ENCODE measurements around the gene MRGPRX2.
A peak's percentile ranks its signal among the peaks of the same experiment; 100 is the strongest.

Gene MRGPRX2

DNA sequence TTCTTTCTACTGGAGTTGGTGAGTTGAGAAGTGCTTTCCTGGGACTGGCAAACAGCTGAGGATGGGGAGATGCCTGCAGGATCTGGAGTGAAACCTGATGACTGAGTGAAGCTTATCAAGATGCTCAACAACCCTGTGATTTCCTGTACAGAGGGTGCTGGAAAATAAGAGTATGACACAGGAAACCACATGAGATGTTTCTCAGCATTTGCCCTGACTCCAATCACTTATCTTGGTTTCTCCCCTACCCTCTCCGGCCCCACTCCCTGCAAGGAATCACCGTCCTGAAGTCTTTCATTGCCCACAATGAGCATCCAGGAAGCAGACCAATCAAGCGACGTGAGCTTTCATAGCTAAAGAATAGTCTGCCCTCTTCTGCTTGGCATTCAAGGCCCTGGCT lies at the start of gene MRGPRX2:
Gene MRGPRX2 (minus strand): TSS at position 89 of the 400 bp plus-strand sequence. CDS start 4,315 bp downstream, outside the sequence.
- peak; percentile 53 for DNase-seq

DNA sequence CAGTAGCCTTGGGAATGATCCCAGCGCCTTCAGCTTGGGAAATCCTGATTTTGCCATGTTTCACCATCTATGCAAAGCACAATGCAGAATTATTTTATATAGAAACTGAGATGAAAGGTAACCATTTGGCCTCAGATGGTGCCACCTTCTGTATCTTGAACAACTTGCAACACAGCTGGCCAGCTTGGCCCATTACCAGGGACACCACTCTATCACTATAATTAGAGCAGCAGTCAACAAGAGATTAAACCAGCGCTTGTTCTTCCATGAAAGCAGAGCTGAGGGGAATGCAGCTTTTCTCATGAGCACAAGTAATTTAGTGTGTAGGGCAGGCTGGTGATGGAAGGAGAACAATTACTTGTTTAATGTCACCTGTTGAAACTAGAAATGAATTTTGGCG lies 49.8 kb upstream of the MRGPRX2 start:
- no peak for DNase-seq

GRCh38 chr11:19107125-19107524 lies 46.6 kb upstream of the MRGPRX2 start:
- no peak for DNase-seq

- DNase-seq: no peak
These were observed 44.5 kb upstream of the MRGPRX2 start for GRCh38 chr11:19105011-19105410.

DNA sequence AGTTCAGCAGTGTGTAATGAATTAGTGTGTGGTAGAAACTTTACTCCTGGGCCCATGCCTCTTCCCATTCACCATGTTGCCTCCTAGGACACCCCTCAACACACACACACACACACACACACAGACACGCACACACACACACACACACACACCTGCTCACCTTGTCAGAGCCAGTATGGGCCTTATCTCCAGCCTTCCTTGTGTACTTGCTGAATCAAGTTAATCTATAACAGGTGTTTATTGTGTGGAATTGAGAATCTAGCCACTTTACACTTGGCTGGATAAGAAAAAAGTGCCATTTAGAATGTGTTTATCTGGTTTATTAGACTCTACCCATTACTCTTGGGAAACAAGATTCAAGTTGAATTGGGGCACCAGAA lies 42.0 kb upstream of the MRGPRX2 start:
- DNase-seq: no peak

GRCh38 chr11:19101796-19102520 lies 41.4 kb upstream of the MRGPRX2 start:
- no peak for DNase-seq

GRCh38 chr11:19100885-19101284 lies 40.4 kb upstream of the MRGPRX2 start:
- no peak for DNase-seq

DNA sequence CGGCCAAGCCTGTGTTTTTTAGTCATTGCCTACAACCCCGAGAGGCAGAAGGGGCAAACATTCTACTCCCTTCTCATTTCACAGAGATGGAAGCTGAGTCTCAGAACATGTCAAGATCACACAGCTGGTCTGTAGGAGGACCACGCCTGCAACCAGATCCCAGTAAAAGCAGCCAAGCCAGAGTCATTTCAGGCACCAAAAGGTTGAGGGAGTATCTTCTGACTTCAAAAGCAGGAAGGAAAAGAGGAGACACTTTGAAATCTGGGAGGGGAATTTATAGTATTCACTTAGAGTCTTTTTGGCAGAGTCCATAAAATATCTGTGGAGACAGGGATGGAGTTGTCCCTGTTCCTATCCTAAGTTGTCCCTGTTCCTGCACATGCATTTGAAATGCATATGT lies 38.6 kb upstream of the MRGPRX2 start:
- DNase-seq: no peak

- DNase-seq: no peak
These were observed 34.3 kb upstream of the MRGPRX2 start for GRCh38 chr11:19094859-19095258.

GRCh38 chr11:19093976-19094375 lies 33.5 kb upstream of the MRGPRX2 start:
- no peak for DNase-seq

DNA sequence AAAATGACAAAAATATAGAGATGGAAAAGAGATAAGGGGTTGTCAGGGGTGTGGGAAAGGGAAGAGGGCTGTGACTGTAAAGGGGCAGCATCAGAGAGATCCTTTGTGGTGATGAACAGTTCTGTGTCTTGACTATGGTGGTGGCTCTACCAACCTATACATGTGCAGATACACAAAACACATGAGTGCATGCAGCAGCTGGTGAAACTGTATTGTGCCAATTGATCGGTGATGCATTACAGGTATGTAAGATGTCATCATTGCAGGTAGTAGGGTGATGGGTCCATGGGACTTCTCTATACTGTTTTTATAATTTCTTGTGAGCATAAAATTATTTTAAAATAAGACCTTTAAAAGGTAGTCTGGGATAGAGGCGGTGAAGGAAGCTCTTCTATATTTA lies 32.3 kb upstream of the MRGPRX2 start:
- no peak for DNase-seq

- DNase-seq: no peak
These were observed 31.8 kb upstream of the MRGPRX2 start for GRCh38 chr11:19092342-19092741.

DNA sequence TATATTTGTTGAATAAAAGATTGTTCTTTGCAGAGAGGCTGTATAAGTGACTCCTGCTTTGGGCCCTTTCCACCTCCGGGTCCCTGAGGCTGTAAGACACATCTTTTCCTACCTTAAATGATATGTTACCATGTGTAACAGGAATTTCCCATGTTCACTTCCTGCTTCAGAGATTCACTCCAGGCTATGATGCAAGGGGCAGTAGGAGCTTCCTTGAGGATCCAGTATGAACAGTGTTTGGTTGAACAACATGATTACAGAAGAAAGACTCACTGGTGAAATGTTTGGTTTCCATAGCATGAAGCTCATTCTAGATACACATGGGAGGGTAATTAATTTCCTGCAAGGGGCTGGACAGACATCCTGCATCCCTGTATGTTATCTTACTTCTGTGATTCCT lies 30.8 kb upstream of the MRGPRX2 start:
- no peak for DNase-seq

GRCh38 chr11:19089421-19089820 lies 28.9 kb upstream of the MRGPRX2 start:
- DNase-seq: no peak

DNA sequence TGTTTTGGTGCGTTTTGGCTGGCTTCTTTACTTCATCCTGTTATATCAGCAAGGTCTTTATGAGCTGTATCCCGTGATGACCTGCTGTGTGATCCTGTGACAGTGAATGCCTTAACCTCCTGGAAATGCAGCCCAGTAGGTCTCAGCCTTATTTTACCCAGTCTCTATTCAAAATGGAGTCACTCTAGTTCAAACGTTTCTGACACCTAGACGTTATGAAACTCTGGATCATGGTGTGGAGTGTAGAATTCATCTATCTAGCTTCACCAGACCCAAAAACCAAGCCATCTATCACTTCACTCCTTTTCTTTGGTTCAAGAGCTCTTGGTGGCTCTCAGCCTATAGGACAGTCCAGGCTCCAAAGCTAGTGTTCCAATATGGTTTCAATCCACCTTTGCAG lies 28.3 kb upstream of the MRGPRX2 start:
- no peak for DNase-seq

GRCh38 chr11:19087658-19088057 lies 27.1 kb upstream of the MRGPRX2 start:
- no peak for DNase-seq

DNA sequence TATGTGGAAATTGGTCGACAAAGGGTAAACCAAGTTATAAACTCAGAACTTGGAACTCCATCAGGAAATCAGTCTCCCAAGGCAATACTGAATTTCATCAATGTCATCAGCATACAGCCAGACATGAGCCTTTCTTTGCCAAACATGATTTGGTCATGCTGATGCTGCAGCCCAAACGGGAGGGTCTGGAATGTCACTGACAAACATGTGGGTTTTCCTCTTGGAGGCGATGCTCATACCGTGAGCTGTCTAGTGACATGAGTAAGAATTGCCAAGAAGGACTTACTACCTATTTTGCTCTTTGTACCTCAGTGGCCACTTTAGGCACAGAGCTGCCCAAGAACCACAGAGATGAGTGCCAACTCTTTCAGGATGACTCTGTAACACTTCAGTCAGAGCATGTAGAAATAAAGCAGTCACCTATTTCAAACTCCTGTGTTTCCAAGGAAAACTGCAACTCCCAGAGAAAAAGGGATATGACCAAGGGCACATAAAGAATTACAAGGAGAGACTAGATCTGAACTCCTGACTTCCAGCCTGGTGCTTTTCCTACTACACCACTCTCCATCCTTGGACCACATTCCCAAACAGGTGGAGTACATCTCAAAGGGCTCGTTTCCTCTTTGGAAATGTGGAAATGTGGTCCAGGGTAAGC lies 24.3 kb upstream of the MRGPRX2 start:
- DNase-seq: no peak

DNA sequence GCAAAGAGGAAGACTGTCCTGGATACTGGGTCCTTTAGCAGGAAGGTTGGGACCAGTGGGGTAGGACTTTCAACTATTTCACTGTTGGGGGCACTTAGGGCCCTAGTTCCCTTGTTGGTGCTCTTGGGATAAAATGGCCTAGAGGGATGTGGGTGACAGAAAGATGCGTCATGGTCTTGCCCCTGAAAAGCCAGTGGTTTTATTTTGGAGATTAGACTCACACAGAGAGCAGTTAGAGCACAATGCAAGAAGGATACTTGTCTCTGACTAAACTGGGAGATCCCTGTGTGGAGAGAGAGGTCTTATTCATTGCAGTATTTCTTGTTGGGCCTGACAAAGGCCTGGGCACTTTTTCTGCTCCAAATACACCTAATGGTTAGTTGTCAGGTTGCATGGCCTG lies 22.6 kb upstream of the MRGPRX2 start:
- DNase-seq: no peak

DNA sequence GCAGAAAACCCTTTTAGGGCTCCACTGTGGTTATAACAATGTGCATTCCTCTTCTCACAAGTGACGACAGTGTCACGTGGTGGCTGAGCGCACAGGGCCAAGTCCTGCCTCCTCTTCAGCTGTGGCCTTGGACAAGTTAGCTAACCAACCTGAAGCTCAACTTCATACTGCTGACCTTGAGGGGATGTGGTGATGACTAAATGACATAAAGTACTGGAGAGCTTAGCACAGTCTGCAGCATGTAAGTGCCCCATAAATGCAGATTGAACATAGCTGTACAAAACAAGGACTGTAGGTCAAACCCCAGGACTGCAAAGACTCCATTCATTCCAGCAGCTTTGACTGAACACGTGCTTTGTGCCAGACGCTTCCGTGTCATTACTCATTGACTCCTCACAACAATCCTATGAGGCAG lies 20.1 kb upstream of the MRGPRX2 start:
- DNase-seq: no peak

GRCh38 chr11:19079643-19080440 lies 19.3 kb upstream of the MRGPRX2 start:
- DNase-seq: no peak

- DNase-seq: no peak
These were observed 17.4 kb upstream of the MRGPRX2 start for GRCh38 chr11:19077965-19078364.

DNA sequence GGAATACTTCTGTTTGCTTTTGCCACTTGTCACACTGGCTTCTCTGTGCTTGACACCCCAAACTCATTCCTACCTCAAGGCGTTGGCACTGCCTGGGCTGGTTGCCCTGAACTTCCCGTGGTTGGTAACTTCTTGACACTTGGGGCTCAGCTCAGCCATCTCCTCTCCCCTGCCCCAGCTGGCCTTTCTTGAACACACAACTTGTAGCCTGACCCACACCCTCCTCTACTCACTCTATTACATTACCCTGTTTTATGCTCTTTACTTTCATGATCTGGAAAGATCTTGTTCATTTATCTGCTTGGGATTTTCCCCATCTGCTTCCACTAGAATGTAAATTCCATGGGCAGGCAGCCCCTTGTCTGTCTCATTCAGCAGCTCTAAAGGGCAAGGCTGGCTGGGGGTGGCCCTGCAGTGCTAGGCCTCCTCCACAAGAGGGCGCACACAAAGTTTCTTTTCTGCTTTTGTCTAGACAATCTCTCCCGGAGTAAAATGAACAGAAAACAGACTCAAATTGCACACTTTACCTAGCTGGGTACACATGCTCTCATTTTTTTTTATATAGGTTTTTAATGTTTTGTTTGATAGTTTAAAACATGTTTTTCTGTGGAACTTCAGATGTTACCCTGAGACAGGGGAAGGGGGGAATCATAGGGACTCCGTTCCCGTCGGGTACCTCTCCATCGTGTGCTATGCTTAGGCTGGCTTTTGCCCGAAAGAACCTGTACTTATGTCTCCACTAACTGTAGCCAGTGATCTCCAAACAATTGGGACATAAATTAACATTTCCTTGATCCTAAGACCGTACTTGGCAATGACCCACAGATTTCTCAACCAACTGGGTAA lies 16.4 kb upstream of the MRGPRX2 start:
- peak; percentile 55 for DNase-seq

DNA sequence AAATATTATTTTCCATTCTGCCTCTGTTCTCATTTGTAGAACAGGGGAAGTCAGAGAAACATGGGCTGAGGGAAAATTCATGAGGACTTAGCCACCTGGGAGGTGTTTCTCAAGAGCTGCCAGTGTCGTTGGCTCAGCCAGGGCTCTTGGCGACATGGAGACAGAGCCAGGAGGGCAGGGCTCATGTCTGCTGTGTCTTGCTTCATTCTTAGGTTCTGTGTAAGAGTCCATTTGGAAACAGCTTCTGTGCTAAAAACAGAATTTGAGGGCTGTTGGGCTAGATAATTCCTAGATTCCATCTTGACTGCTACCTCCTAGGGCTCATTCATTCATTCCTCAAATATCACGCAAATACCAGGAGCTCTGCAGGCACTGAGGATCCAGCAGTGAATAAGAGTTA lies 15.1 kb upstream of the MRGPRX2 start:
- DNase-seq: no peak
